ENCODE data around the gene MTM1. TPM values are rescaled to one million over a fixed set of nuclear protein-coding genes. Genes with fewer than 3 reads are reported as not detected.

The MTM1 gene
- total and polyA plus RNA-seq, 12 donors = 2.4 to 14.0 (median 10.2) TPM

DNA sequence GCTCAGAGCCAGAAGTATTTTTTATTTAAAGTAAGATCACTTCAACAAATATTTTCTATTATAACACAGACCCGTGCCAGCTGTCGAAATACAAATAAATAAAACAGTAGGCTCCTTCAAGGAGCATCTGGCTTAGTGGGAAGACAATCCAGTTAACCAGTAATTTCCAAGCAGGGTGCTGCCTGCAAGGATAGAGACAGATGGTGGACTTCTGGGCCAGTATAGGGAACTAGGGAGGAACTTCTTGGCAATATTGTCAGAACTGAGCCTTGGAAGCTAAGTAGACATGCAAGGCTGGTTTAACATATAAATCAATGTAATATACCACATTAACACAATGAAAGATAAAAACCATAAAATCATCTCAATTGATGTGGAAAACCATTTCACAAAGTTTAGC lies 107.8 kb downstream of the MTM1 start:
- TF ChIP-seq, protein P1, sequence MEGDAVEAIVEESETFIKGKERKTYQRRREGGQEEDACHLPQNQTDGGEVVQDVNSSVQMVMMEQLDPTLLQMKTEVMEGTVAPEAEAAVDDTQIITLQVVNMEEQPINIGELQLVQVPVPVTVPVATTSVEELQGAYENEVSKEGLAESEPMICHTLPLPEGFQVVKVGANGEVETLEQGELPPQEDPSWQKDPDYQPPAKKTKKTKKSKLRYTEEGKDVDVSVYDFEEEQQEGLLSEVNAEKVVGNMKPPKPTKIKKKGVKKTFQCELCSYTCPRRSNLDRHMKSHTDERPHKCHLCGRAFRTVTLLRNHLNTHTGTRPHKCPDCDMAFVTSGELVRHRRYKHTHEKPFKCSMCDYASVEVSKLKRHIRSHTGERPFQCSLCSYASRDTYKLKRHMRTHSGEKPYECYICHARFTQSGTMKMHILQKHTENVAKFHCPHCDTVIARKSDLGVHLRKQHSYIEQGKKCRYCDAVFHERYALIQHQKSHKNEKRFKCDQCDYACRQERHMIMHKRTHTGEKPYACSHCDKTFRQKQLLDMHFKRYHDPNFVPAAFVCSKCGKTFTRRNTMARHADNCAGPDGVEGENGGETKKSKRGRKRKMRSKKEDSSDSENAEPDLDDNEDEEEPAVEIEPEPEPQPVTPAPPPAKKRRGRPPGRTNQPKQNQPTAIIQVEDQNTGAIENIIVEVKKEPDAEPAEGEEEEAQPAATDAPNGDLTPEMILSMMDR (IDR thresholded peaks at IDR 0.05) = no peak
- intact Hi-C loops (cut with DNase I) = no loop called here
- Histone ChIP-seq H3K27ac (no peak overlapping the region), H3K27me3 (peaks cover 0 to 15% (median 0%) of the 10 kb centered on the region in 7 donors), H3K36me3 (peaks cover 0 to 17% (median 0%) of the 10 kb centered on the region in 9 donors), H3K4me1 (no peaks in the 10 kb centered on the region), H3K9me3 (no peaks in the 10 kb centered on the region), H3K4me3 (no peak overlapping the region)
- ATAC-seq = no peak
- DNase-seq = no peak
- WGBS, 2 donors = 70 to 89% methylated on average over 2 of the region's 2 CpGs

DNA sequence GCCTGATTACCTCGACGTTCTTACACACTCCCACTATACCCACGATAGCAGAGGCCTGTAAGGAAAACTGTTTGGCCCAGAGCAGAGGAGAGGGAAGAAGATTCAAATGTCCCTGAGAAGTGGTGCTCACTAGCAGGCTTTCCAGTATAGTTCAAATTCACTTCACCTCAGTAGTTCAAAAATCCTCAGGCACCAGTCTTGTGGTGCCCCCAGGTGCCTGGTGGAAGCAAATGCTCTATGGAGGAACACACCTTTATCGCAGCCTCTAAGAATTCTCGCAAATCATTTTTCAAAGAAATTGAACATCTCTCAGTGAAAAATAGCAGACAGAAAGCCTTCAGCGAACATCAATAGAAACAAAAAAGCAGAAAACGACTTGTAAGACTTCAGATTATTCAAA lies 112.6 kb downstream of the MTM1 start:
- H3K4me3 ChIP-seq = no peak overlapping the region
- intact Hi-C loops (cut with DNase I) = loop anchor here in 3 of 10 donors (5.0 to 10.0 kb wide), 2 partner anchors 719 to 726 kb away; no protein-coding TSS in a partner anchor

GRCh38 chrX:150683112-150683511 lies 114.7 kb downstream of the MTM1 start:
- DNase-seq (no peak), ATAC-seq (no peak)
- no peaks in the 10 kb centered on the region for H3K36me3 ChIP-seq
- no peak overlapping the region for H3K27ac ChIP-seq
- intact Hi-C loops (cut with DNase I) = loop anchor here in 3 of 10 donors (5.0 to 10.0 kb wide), 2 partner anchors 721 to 728 kb away; no protein-coding TSS in a partner anchor
- H3K27me3 ChIP-seq = peaks cover 0 to 14% (median 0%) of the 10 kb centered on the region in 7 donors
- H3K9me3 ChIP-seq = no peaks in the 10 kb centered on the region
- no peak overlapping the region for H3K4me3 ChIP-seq
- H3K4me1 ChIP-seq = no peaks in the 10 kb centered on the region
- TF ChIP-seq, protein P1 (IDR thresholded peaks at IDR 0.05) = no peak
- 65 to 98% methylated on average over 3 of the region's 3 CpGs for WGBS, 2 donors

More for the DNA sequence above, 112.6 kb downstream of the MTM1 start:
- WGBS, 2 donors = 36 to 45% methylated on average over 7 of the region's 7 CpGs
- TF ChIP-seq, protein P1 (IDR thresholded peaks at IDR 0.05) = peak in 8 of 9 donors; percentile 22 to 55 (median 36)
- ATAC-seq = peak in 5 of 8 donors; percentile 49 to 65 (median 61)
- Histone ChIP-seq H3K36me3 (no peaks in the 10 kb centered on the region), H3K27ac (no peak overlapping the region), H3K4me1 (no peaks in the 10 kb centered on the region), H3K9me3 (no peaks in the 10 kb centered on the region), H3K27me3 (peaks cover 0 to 18% (median 0%) of the 10 kb centered on the region in 7 donors)
- no peak for DNase-seq

- no peak for ATAC-seq
- DNase-seq = no peak
- 60 to 65% methylated on average over 7 of the region's 7 CpGs for WGBS, 2 donors
- Histone ChIP-seq H3K27ac (no peak overlapping the region), H3K4me3 (no peak overlapping the region), H3K4me1 (no peaks in the 10 kb centered on the region), H3K9me3 (no peaks in the 10 kb centered on the region), H3K36me3 (no peaks in the 10 kb centered on the region), H3K27me3 (peaks cover 0 to 9% (median 0%) of the 10 kb centered on the region in 7 donors)
- TF ChIP-seq, protein P1 (IDR thresholded peaks at IDR 0.05) = peak in 7 of 9 donors; percentile 44 to 62 (median 51)
- intact Hi-C loops (cut with DNase I) = loop anchor here in 3 of 10 donors (5.0 to 10.0 kb wide), 2 partner anchors 721 to 729 kb away; no protein-coding TSS in a partner anchor
Observed at GRCh38 chrX:150683536-150684146, 115.2 kb downstream of the MTM1 start.
